H9 (cell line): ENCODE measurements around the gene HAUS8. TPM values are rescaled to one million over a fixed set of nuclear protein-coding genes. Genes with fewer than 3 reads are reported as not detected.

Source experiments
- DNase-seq: peaks from one replicate; pipeline ENCODE4 v3.0.0-alpha.2; 2017
- H2AFZ ChIP-seq: one replicate; pipeline ENCODE4 v1.6.1; 2013; ENCODE audit warnings: mild to moderate bottlenecking, low read length, control low read depth, moderate library complexity
- H2AK5ac ChIP-seq: 2 replicates; pipeline ENCODE4 v1.6.1; 2013; ENCODE audit warnings: low read length, control low read depth, mixed read lengths; ENCODE audit not compliant: insufficient read length
- H2BK120ac ChIP-seq: one replicate; pipeline ENCODE4 v1.6.1; 2013; ENCODE audit warnings: low read depth, mild to moderate bottlenecking, low read length, control low read depth, inconsistent platforms; ENCODE audit not compliant: poor library complexity, severe bottlenecking
- H2BK12ac ChIP-seq: 2 replicates; pipeline ENCODE4 v1.6.1; 2013; ENCODE audit warnings: low read length, control low read depth, mixed read lengths, low read depth; ENCODE audit not compliant: insufficient read length
- H2BK15ac ChIP-seq: 2 replicates; pipeline ENCODE4 v1.6.1; 2013; ENCODE audit warnings: low read depth, low read length, control low read depth
- H2BK20ac ChIP-seq: one replicate; pipeline ENCODE4 v1.6.1; 2013; ENCODE audit warnings: low read depth, mild to moderate bottlenecking, low read length, control low read depth, inconsistent platforms; ENCODE audit not compliant: poor library complexity, severe bottlenecking
- H2BK5ac ChIP-seq: 2 replicates; pipeline ENCODE4 v1.6.1; 2013; ENCODE audit warnings: low read length, control low read depth, mixed read lengths; ENCODE audit not compliant: insufficient read length
- H3K14ac ChIP-seq: 2 replicates; pipeline ENCODE4 v1.6.1; 2013; ENCODE audit warnings: low read length, control low read depth; ENCODE audit not compliant: insufficient read depth
- H3K18ac ChIP-seq: 2 replicates; pipeline ENCODE4 v1.6.1; 2013; ENCODE audit warnings: low read depth, mild to moderate bottlenecking, mixed read lengths, low read length, control low read depth; ENCODE audit not compliant: insufficient read length
- H3K23ac ChIP-seq: 2 replicates; pipeline ENCODE4 v1.6.1; 2013; ENCODE audit warnings: low read length, control low read depth, mixed read lengths, low read depth; ENCODE audit not compliant: insufficient read length
- H3K23me2 ChIP-seq: 2 replicates; pipeline ENCODE4 v1.6.1; 2013; ENCODE audit warnings: low read depth, mild to moderate bottlenecking, mixed read lengths, low read length, control low read depth; ENCODE audit not compliant: insufficient read length, poor library complexity, severe bottlenecking
- H3K27ac ChIP-seq: 2 replicates; pipeline ENCODE4 v1.5.1; 2013; ENCODE audit warnings: low read length, control low read depth, mixed read lengths, low read depth; ENCODE audit not compliant: insufficient read length
- H3K27me3 ChIP-seq: 2 replicates; pipeline ENCODE4 v1.6.1; 2013; ENCODE audit warnings: low read length, control low read depth, inconsistent platforms; ENCODE audit not compliant: insufficient read depth
- H3K4ac ChIP-seq: 2 replicates; pipeline ENCODE4 v1.6.1; 2013; ENCODE audit warnings: low read depth, mild to moderate bottlenecking, control low read depth, inconsistent platforms, low read length, moderate library complexity
- H3K4me1 ChIP-seq: 2 replicates; pipeline ENCODE4 v1.6.1; 2013; ENCODE audit warnings: low read length, control low read depth, inconsistent platforms; ENCODE audit not compliant: insufficient read depth
- H3K4me2 ChIP-seq: 2 replicates; pipeline ENCODE4 v1.6.1; 2013; ENCODE audit warnings: low read length, control low read depth, mixed read lengths; ENCODE audit not compliant: insufficient read length, insufficient read depth
- H3K56ac ChIP-seq: 2 replicates; pipeline ENCODE4 v1.6.1; 2013; ENCODE audit warnings: low read depth, mild to moderate bottlenecking, mixed read lengths, low read length, control low read depth; ENCODE audit not compliant: insufficient read length
- H3K79me1 ChIP-seq: 2 replicates; pipeline ENCODE4 v1.6.1; 2013; ENCODE audit warnings: low read depth, mild to moderate bottlenecking, moderate library complexity, low read length, control low read depth, inconsistent platforms; ENCODE audit not compliant: insufficient read depth, poor library complexity, severe bottlenecking
- H3K79me2 ChIP-seq: 2 replicates; pipeline ENCODE4 v1.6.1; 2013; ENCODE audit warnings: low read length, control low read depth, inconsistent platforms; ENCODE audit not compliant: insufficient read depth
- H3K9ac ChIP-seq: 2 replicates; pipeline ENCODE4 v1.6.1; 2013; ENCODE audit warnings: low read length, control low read depth, mixed read lengths; ENCODE audit not compliant: insufficient read length; ENCODE audit errors: extremely low read depth
- H3K9me3 ChIP-seq: one replicate; pipeline ENCODE4 v1.6.1; 2013; ENCODE audit warnings: low read depth, low read length, inconsistent platforms; ENCODE audit not compliant: control insufficient read depth
- H3T11ph ChIP-seq: one replicate; pipeline ENCODE4 v1.6.1; 2013; ENCODE audit warnings: mild to moderate bottlenecking, low read length, control low read depth, inconsistent platforms
- H4K20me1 ChIP-seq: one replicate; pipeline ENCODE4 v1.6.1; 2013; ENCODE audit not compliant: control insufficient read depth, insufficient read length, insufficient read depth
- H4K5ac ChIP-seq: 2 replicates; pipeline ENCODE4 v1.6.1; 2013; ENCODE audit warnings: low read depth, mild to moderate bottlenecking, mixed read lengths, low read length, control low read depth; ENCODE audit not compliant: insufficient read length
- H4K8ac ChIP-seq: replicated peaks from 2 replicates; pipeline ENCODE4 v1.6.1; 2013; ENCODE audit warnings: low read length, control low read depth, mixed read lengths, low read depth; ENCODE audit not compliant: insufficient read length
- H4K91ac ChIP-seq: 2 replicates; pipeline ENCODE4 v1.6.1; 2013; ENCODE audit warnings: low read depth, mild to moderate bottlenecking, moderate library complexity, mixed read lengths, low read length, control low read depth; ENCODE audit not compliant: insufficient read length
- H3K27ac Mint-ChIP-seq, 3 experiments: 2 replicates in 2 of 3; 3 replicates in 1 of 3; pipeline ENCODE4 v1.8.0; 2020 to 2021; ENCODE audit warnings: mixed read lengths in 3 of 3, mild to moderate bottlenecking in 1 of 3, moderate library complexity in 1 of 3
- H3K27me3 Mint-ChIP-seq: 2 replicates; pipeline ENCODE4 v1.8.0; 2021; ENCODE audit warnings: low read depth, mild to moderate bottlenecking, moderate library complexity, mixed read lengths
- H3K36me3 Mint-ChIP-seq, 3 experiments: 2 replicates in 2 of 3; 3 replicates in 1 of 3; pipeline ENCODE4 v1.8.0; 2020 to 2021; ENCODE audit warnings: low read depth in 3 of 3, mixed read lengths in 3 of 3; ENCODE audit not compliant: insufficient read depth in 1 of 3
- H3K4me1 Mint-ChIP-seq, 2 experiments: 2 replicates each; pipeline ENCODE4 v1.8.0; 2020; ENCODE audit warnings: mixed read lengths in 2 of 2
- H3K4me3 Mint-ChIP-seq, 2 experiments: 2 replicates in 1 of 2; 3 replicates in 1 of 2; pipeline ENCODE4 v1.8.0; 2020 to 2021; ENCODE audit warnings: mild to moderate bottlenecking in 2 of 2, mixed read lengths in 2 of 2, moderate library complexity in 1 of 2
- H3K9me3 Mint-ChIP-seq, 2 experiments: 2 replicates in 1 of 2; 3 replicates in 1 of 2; pipeline ENCODE4 v1.8.0; 2020; ENCODE audit warnings: mild to moderate bottlenecking in 2 of 2, mixed read lengths in 2 of 2, moderate library complexity in 1 of 2
- CTCF ChIP-seq: fragments of 200-600 bp; sonication (generic); conservative IDR thresholded peaks from 3 replicates; pipeline ENCODE4 v1.8.0; 2021; ENCODE audit warnings: antibody characterized with exemption, mild to moderate bottlenecking
- WGBS: extraction: QIAGEN DNeasy Blood & Tissue Kit; methylation state at CpG from one replicate; pipeline ENCODE4 v1.1.7; 2013; ENCODE audit warnings: missing lambda C conversion rate, low lambda C conversion rate, mixed read lengths; ENCODE audit not compliant: insufficient read length; ENCODE audit errors: extremely low coverage; 5-methylcytosine and 5-hydroxymethylcytosine counted together
- total RNA-seq: library from RNA; stranded (reverse); gene quantifications from 2 replicates; pipeline ENCODE4 v1.2.1, GENCODE V29; 2021

The HAUS8 gene
- total RNA-seq, 1 experiment from 2014 or later: 27.8 TPM

GRCh38 chr19:17123041-17123440 is 47.8 kb upstream of the HAUS8 start:
- no peak overlapping the region for H2BK5ac ChIP-seq
- peaks cover 7% of the 10 kb centered on the region; the same call in 1 of the 2 replicates for H3K4me1 ChIP-seq
- H2BK120ac ChIP-seq: no peak overlapping the region
- no peak overlapping the region for H2BK20ac ChIP-seq
- no peaks in the 10 kb centered on the region for H3K23me2 ChIP-seq
- peaks cover 18 to 29% of the 10 kb centered on the region in 2 experiments for H3K4me1 Mint-ChIP-seq
- H3K14ac ChIP-seq: no peak overlapping the region
- H4K5ac ChIP-seq: no peak overlapping the region
- WGBS: no CpG with 5 or more reads among the region's 2 CpGs
- H3K9me3 ChIP-seq: no peaks in the 10 kb centered on the region
- no peaks in the 10 kb centered on the region for H3K9me3 Mint-ChIP-seq
- no peak overlapping the region for H3K4ac ChIP-seq
- peaks cover 0 to 11% (median 5%) of the 10 kb centered on the region in 3 experiments; a peak in 4 of 7 replicates for H3K36me3 Mint-ChIP-seq
- no peaks in the 10 kb centered on the region for H3K27me3 ChIP-seq
- no peak overlapping the region for H2AFZ ChIP-seq
- H4K91ac ChIP-seq: no peak overlapping the region
- no peak for DNase-seq
- H3K79me2 ChIP-seq: no peaks in the 10 kb centered on the region
- H3K27ac Mint-ChIP-seq: no peak overlapping the region
- no peak overlapping the region for H2AK5ac ChIP-seq
- TF ChIP-seq CTCF: no peak
- no peak overlapping the region for H3K56ac ChIP-seq
- no peak overlapping the region for H2BK15ac ChIP-seq
- H3K27me3 Mint-ChIP-seq: no peaks in the 10 kb centered on the region; the same call in 1 of the 2 replicates
- H3K4me2 ChIP-seq: no peak overlapping the region
- H3K18ac ChIP-seq: no peak overlapping the region
- H4K8ac ChIP-seq: no peak overlapping the region
- peaks cover 3% of the 10 kb centered on the region for H4K20me1 ChIP-seq
- H3T11ph ChIP-seq: no peak overlapping the region
- no peak overlapping the region for H2BK12ac ChIP-seq
- no peak overlapping the region for H3K9ac ChIP-seq
- no peak overlapping the region for H3K23ac ChIP-seq
- H3K4me3 Mint-ChIP-seq: no peak overlapping the region
- H3K27ac ChIP-seq: no peak overlapping the region
- no peaks in the 10 kb centered on the region for H3K79me1 ChIP-seq
